Smooth muscle cell (in vitro differentiated cells): ENCODE measurements around the gene KY. TPM values are rescaled to one million over a fixed set of nuclear protein-coding genes. Genes with fewer than 3 reads are reported as not detected.

ENCODE experiments used
- DNase-seq: peaks from one replicate; lab custom pipeline; 2025; ENCODE audit not compliant: unreplicated experiment; lab: John Stamatoyannopoulos, UW
- H2AFZ ChIP-seq: fragments of 200-600 bp; sonication (generic); 2 replicates; pipeline ENCODE4 v1.6.0; 2016; ENCODE audit warnings: antibody characterized with exemption, low read depth, mild to moderate bottlenecking
- H3F3A ChIP-seq: fragments of 200-600 bp; sonication (generic); 2 replicates; pipeline ENCODE4 v1.6.0; 2017; ENCODE audit warnings: antibody characterized with exemption, low read depth
- H3K27ac ChIP-seq: fragments of 200-600 bp; sonication (generic); 2 replicates; pipeline ENCODE4 v1.5.1; 2016; ENCODE audit warnings: low read depth, mild to moderate bottlenecking
- H3K27me3 ChIP-seq: fragments of 200-600 bp; sonication (generic); 2 replicates; pipeline ENCODE4 v1.6.1; 2016; ENCODE audit warnings: low read depth, mild to moderate bottlenecking
- H3K36me3 ChIP-seq: fragments of 200-600 bp; sonication (generic); 2 replicates; pipeline ENCODE4 v1.5.1; 2016; ENCODE audit warnings: low read depth
- H3K4me1 ChIP-seq: fragments of 200-600 bp; sonication (generic); 2 replicates; pipeline ENCODE4 v1.5.1; 2016; ENCODE audit warnings: low read depth
- H3K4me2 ChIP-seq: fragments of 200-600 bp; sonication (generic); 2 replicates; pipeline ENCODE4 v1.6.0; 2016; ENCODE audit warnings: mild to moderate bottlenecking
- H3K4me3 ChIP-seq: fragments of 200-600 bp; sonication (generic); 2 replicates; pipeline ENCODE4 v1.5.1; 2016; ENCODE audit warnings: mild to moderate bottlenecking
- H3K79me2 ChIP-seq: fragments of 200-600 bp; sonication (generic); 2 replicates; pipeline ENCODE4 v1.6.0; 2016; ENCODE audit warnings: low read depth, mild to moderate bottlenecking
- H3K9ac ChIP-seq: fragments of 200-600 bp; sonication (generic); 2 replicates; pipeline ENCODE4 v1.6.0; 2016; ENCODE audit warnings: low read depth
- H3K9me3 ChIP-seq: fragments of 200-600 bp; sonication (generic); replicated peaks from 2 replicates; pipeline ENCODE4 v1.5.1; 2016; ENCODE audit warnings: low read depth
- H4K20me1 ChIP-seq: fragments of 200-600 bp; sonication (generic); 2 replicates; pipeline ENCODE4 v1.6.0; 2016; ENCODE audit warnings: low read depth
- WGBS: methylation state at CpG from one replicate; pipeline ENCODE4 v1.1.7; 2016; ENCODE audit warnings: low lambda C conversion rate; 5-methylcytosine and 5-hydroxymethylcytosine counted together
- polyA plus RNA-seq: library from polyadenylated mRNA; unstranded; fragments of >200 nt; fragmentation: Nextera tagmentation; extraction: Ambion mirVana; gene quantifications from 2 replicates; pipeline ENCODE4 v1.2.1, GENCODE V29; 2016
- total RNA-seq: library from RNA; depleted of rRNA; stranded (reverse); fragments of >200 nt; gene quantifications from 2 replicates; pipeline ENCODE4 v1.2.3, GENCODE V29; 2014
- TF ChIP-seq, protein P1 (sequence below): fragments of 200-600 bp; sonication (generic); IDR thresholded peaks from 2 replicates; pipeline ENCODE4 v1.5.1; 2017; ENCODE audit warnings: borderline replicate concordance, mild to moderate bottlenecking, antibody characterized with exemption; ENCODE audit not compliant: insufficient read depth, poor library complexity, severe bottlenecking

Gene KY
- total and polyA plus RNA-seq, 2 experiments from 2014 or later, result 0.07 to 0.09 TPM

DNA sequence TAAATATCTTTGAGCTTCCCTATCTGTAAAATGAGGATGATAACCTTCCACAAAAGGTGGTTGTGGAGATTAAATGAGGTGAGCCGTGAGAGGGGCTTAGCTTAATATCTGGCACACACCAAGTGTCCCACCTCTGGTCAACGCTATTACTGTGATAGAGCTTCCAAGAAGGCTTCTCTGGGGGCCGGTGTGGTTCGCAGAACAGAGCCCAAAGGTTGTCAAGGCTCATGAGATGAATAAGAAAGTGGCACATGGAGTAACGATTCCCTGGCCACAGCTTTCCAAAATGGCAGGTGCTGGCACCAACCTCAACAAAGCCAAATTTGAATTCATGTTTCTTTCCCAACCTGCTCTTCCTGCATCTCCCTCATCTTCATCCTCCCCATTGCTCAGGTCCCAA is 10.4 kb downstream of the KY start:
- Histone ChIP-seq H3K27ac (no peak overlapping the region), H3K27me3 (no peaks in the 10 kb centered on the region), H3K79me2 (no peaks in the 10 kb centered on the region), H3K9me3 (no peaks in the 10 kb centered on the region), H4K20me1 (no peaks in the 10 kb centered on the region), H3K36me3 (no peaks in the 10 kb centered on the region), H3K9ac (no peak overlapping the region), H3K4me1 (peaks cover 5% of the 10 kb centered on the region), H3F3A (no peaks in the 10 kb centered on the region), H3K4me3 (no peak overlapping the region), H2AFZ (no peak overlapping the region), H3K4me2 (no peak overlapping the region)
- no peak for DNase-seq
- TF ChIP-seq, protein P1, sequence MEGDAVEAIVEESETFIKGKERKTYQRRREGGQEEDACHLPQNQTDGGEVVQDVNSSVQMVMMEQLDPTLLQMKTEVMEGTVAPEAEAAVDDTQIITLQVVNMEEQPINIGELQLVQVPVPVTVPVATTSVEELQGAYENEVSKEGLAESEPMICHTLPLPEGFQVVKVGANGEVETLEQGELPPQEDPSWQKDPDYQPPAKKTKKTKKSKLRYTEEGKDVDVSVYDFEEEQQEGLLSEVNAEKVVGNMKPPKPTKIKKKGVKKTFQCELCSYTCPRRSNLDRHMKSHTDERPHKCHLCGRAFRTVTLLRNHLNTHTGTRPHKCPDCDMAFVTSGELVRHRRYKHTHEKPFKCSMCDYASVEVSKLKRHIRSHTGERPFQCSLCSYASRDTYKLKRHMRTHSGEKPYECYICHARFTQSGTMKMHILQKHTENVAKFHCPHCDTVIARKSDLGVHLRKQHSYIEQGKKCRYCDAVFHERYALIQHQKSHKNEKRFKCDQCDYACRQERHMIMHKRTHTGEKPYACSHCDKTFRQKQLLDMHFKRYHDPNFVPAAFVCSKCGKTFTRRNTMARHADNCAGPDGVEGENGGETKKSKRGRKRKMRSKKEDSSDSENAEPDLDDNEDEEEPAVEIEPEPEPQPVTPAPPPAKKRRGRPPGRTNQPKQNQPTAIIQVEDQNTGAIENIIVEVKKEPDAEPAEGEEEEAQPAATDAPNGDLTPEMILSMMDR, result no peak
- 93% methylated on average over 5 of the region's 5 CpGs for WGBS

DNA sequence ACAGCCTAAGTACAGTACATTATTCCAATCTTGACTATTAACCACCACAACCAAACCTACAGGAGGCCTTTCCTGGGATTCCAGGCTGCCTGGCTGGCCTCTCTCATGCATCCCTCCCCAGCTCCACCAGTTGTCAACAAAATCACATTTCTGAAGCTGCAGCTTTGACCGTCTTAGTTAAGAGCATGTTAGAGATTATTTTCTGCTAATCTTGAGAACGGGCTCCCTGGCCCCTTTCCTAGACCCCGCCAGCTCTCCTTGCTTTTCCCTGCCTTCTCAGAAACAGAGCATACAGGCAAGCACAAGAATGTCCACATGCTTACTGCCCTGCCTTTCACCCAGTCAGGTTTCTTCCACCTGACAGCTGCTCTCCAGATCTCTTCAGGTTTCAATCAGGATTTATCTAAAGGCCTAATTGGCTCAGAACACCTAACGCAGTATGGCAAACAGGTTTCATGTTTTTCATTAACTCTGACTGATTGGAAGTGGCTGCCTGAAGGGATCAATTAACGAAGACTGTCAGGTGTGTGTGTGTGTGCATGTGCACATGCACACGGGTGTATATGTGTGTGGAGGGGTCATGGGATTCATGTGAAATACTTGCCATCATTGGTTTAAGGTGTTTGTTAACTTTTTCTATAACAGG is 12.3 kb downstream of the KY start:
- Histone ChIP-seq H3K9ac (no peak overlapping the region), H3K27ac (no peak overlapping the region), H3K4me1 (no peaks in the 10 kb centered on the region), H3K4me2 (no peak overlapping the region), H4K20me1 (no peaks in the 10 kb centered on the region), H3K36me3 (no peaks in the 10 kb centered on the region), H3K27me3 (no peaks in the 10 kb centered on the region), H3F3A (no peaks in the 10 kb centered on the region), H3K79me2 (no peaks in the 10 kb centered on the region), H2AFZ (no peak overlapping the region), H3K9me3 (no peaks in the 10 kb centered on the region), H3K4me3 (no peak overlapping the region)
- 82% methylated on average over 6 of the region's 6 CpGs for WGBS
- TF ChIP-seq, protein P1, result no peak
- DNase-seq, result no peak

- no peak for DNase-seq
- H3K27ac ChIP-seq, result no peak overlapping the region
- no peak overlapping the region for H3K4me3 ChIP-seq
- no peaks in the 10 kb centered on the region for H3K27me3 ChIP-seq
- no peaks in the 10 kb centered on the region for H3K79me2 ChIP-seq
- 84% methylated on average over 1 of the region's 1 CpG for WGBS
- TF ChIP-seq, protein P1, result no peak
- H3F3A ChIP-seq, result no peaks in the 10 kb centered on the region
- no peak overlapping the region for H2AFZ ChIP-seq
- peaks cover 5% of the 10 kb centered on the region for H3K9me3 ChIP-seq
- no peaks in the 10 kb centered on the region for H3K36me3 ChIP-seq
- H4K20me1 ChIP-seq, result no peaks in the 10 kb centered on the region
- no peaks in the 10 kb centered on the region for H3K4me1 ChIP-seq
- H3K4me2 ChIP-seq, result no peak overlapping the region
- H3K9ac ChIP-seq, result no peak overlapping the region
These were observed 14.4 kb downstream of the KY start for GRCh38 chr3:134636406-134636805.

- no peaks in the 10 kb centered on the region for H3F3A ChIP-seq
- no peak overlapping the region for H2AFZ ChIP-seq
- peaks cover 5% of the 10 kb centered on the region for H3K9me3 ChIP-seq
- DNase-seq, result no peak
- no peak overlapping the region for H3K9ac ChIP-seq
- H3K27ac ChIP-seq, result no peak overlapping the region
- no peaks in the 10 kb centered on the region for H3K79me2 ChIP-seq
- H3K36me3 ChIP-seq, result no peaks in the 10 kb centered on the region
- no peak overlapping the region for H3K4me3 ChIP-seq
- 95% methylated on average over 1 of the region's 1 CpG for WGBS
- H3K27me3 ChIP-seq, result no peaks in the 10 kb centered on the region
- TF ChIP-seq, protein P1, result no peak
- no peak overlapping the region for H3K4me2 ChIP-seq
- no peaks in the 10 kb centered on the region for H4K20me1 ChIP-seq
- no peaks in the 10 kb centered on the region for H3K4me1 ChIP-seq
These were observed 20.3 kb downstream of the KY start for GRCh38 chr3:134630506-134630905.
